T-cell (primary cell): ENCODE measurements around the gene NME1. TPM values are rescaled to one million over a fixed set of nuclear protein-coding genes. Genes with fewer than 3 reads are reported as not detected.
"Not testable (repeated sequence)": the region's sequence is repeated elsewhere in the genome, so short reads cannot be mapped to it uniquely, and the experiment has no call there.

Experiments
- ATAC-seq, 4 experiments: fragments of 200-7000 bp in 3 of 4; fragments of 150-1000 bp in 1 of 4; cut with Tn5 transposase; replicated peaks in 1 of 4; 1 replicate in 3 of 4; 2 replicates in 1 of 4; pipeline ENCODE4 v1.10.0; 2021; ENCODE audit warnings: moderate library complexity in 3 of 4, mild to moderate bottlenecking in 2 of 4, moderate number of reproducible peaks in 1 of 4
- CTCF ChIA-PET, 2 donors: fragments of 300-600 bp; sonication (Branson Sonifier 250); formaldehyde crosslinking; loops; one replicate each; lab custom pipeline; 2022; ENCODE audit warnings: antibody characterized with exemption in 2 of 2; lab: Charles Lee
- POLR2A ChIA-PET, 2 donors: fragments of 300-600 bp; sonication (Branson Sonifier 250); formaldehyde crosslinking; loops; one replicate each; lab custom pipeline; 2022; ENCODE audit warnings: antibody characterized with exemption in 2 of 2; lab: Charles Lee
- DNase-seq, 35 experiments: peaks; one replicate each; pipeline versions ENCODE4 v3.0.0 to v3.0.0-alpha.2; 2013 to 2023
- H3K27ac ChIP-seq: one replicate; pipeline ENCODE4 v1.5.1; 2013; ENCODE audit warnings: low read length
- H3K27me3 ChIP-seq, 2 experiments: replicated peaks in 1 of 2; 1 replicate in 1 of 2; 2 replicates in 1 of 2; pipeline versions ENCODE4 v1.6.1 to v1.7.0; 2013; ENCODE audit warnings: low read length in 1 of 2, mixed read lengths in 1 of 2; ENCODE audit not compliant: control insufficient read depth in 2 of 2, insufficient read depth in 2 of 2; ENCODE audit errors: extremely low read depth in 1 of 2
- H3K36me3 ChIP-seq, 2 donors: 1 replicate in 1 of 2; 2 replicates in 1 of 2; pipeline versions ENCODE4 v1.6.1 to v1.7.0; 2013; ENCODE audit warnings: low read length in 1 of 2; ENCODE audit not compliant: control insufficient read depth in 2 of 2, insufficient read depth in 1 of 2; ENCODE audit errors: extremely low read depth in 1 of 2
- H3K4me1 ChIP-seq, 2 experiments: 1 replicate in 1 of 2; 2 replicates in 1 of 2; pipeline versions ENCODE4 v1.6.1 to v1.7.0; 2013; ENCODE audit warnings: low read length in 2 of 2, mixed read lengths in 1 of 2; ENCODE audit not compliant: insufficient read depth in 2 of 2, control insufficient read depth in 1 of 2; ENCODE audit errors: extremely low read depth in 1 of 2
- H3K4me3 ChIP-seq, 2 donors: 1 replicate in 1 of 2; 2 replicates in 1 of 2; pipeline versions ENCODE4 v1.5.1 to v1.7.0; 2013; ENCODE audit warnings: mild to moderate bottlenecking in 2 of 2, low read length in 1 of 2, moderate library complexity in 1 of 2; ENCODE audit not compliant: control insufficient read depth in 1 of 2; ENCODE audit errors: extremely low read depth in 1 of 2
- H3K9me3 ChIP-seq: 2 replicates; pipeline ENCODE4 v1.7.0; 2013
- H3K27ac Mint-ChIP-seq, 2 donors: one replicate each; pipeline ENCODE4 v1.8.0; 2020 to 2021; ENCODE audit warnings: mild to moderate bottlenecking in 2 of 2, mixed read lengths in 2 of 2
- H3K27me3 Mint-ChIP-seq, 2 donors: one replicate each; pipeline ENCODE4 v1.8.0; 2021 to 2022; ENCODE audit warnings: mixed read lengths in 2 of 2
- H3K36me3 Mint-ChIP-seq: one replicate; pipeline ENCODE4 v1.8.0; 2021; ENCODE audit warnings: mixed read lengths
- H3K4me1 Mint-ChIP-seq, 3 donors: one replicate each; pipeline ENCODE4 v1.8.0; 2020 to 2022; ENCODE audit warnings: mixed read lengths in 3 of 3, mild to moderate bottlenecking in 1 of 3
- H3K4me3 Mint-ChIP-seq, 3 donors: one replicate each; pipeline ENCODE4 v1.8.0; 2020 to 2022; ENCODE audit warnings: mild to moderate bottlenecking in 3 of 3, mixed read lengths in 3 of 3, moderate library complexity in 3 of 3
- H3K9me3 Mint-ChIP-seq, 3 donors: one replicate each; pipeline ENCODE4 v1.8.0; 2020 to 2022; ENCODE audit warnings: mixed read lengths in 3 of 3
- WGBS: methylation state at CpG from one replicate; pipeline ENCODE4 v1.1.5; 2013; ENCODE audit warnings: missing lambda C conversion rate; ENCODE audit not compliant: insufficient coverage; 5-methylcytosine and 5-hydroxymethylcytosine counted together
- total RNA-seq, 35 experiments: library from RNA in 6 of 35; stranded (reverse) in 6 of 35; fragments of 120-200 nt in 1 of 35; gene quantifications; one replicate each; pipeline versions ENCODE4 v1.2.1 to v1.2.4 and lab custom pipeline; 2013 to 2026

NME1 gene
- total RNA-seq (10 to 100 TPM; 17.7 to 28.0 (median 22.1) TPM), total RNA-seq (lab: John Stamatoyannopoulos, UW) (1.9 to 109 (median 5.6) reads per million in 29 experiments)
- total RNA-seq (2013): 21.1 TPM

- H3K36me3 ChIP-seq: peaks cover 0 to 9% of the 10 kb centered on the region in 2 donors
- ChIA-PET POLR2A (interaction anchor here (0.5 to 1.1 kb wide), 6 partner anchors 23 to 209 kb away, joined by 3 to 6 read pairs (median 4); partner anchors contain the start of gene SPAG9 (in 1 of the 2)), CTCF (interaction anchor here (0.5 to 1.6 kb wide), 16 partner anchors 11 to 301 kb away, joined by 3 to 61 read pairs (median 4); partner anchors contain the start of genes NME2 (in 1 of the 2) and SPAG9 (in 1 of the 2))
- peak within 1 kb of the TSS; percentile 82 for H3K27ac ChIP-seq
- no peaks in the 10 kb centered on the region for H3K9me3 Mint-ChIP-seq
- DNase-seq: peak; percentile 90 to 99 (median 95)
- H3K4me1 Mint-ChIP-seq: peaks cover 5 to 7% (median 5%) of the 10 kb centered on the region in 3 donors
- peaks cover 11 to 21% of the 10 kb centered on the region in 2 experiments for H3K4me1 ChIP-seq
- peak; percentile 93 to 96 (median 96) for ATAC-seq
- H3K27me3 Mint-ChIP-seq: no peaks in the 10 kb centered on the region
- H3K36me3 Mint-ChIP-seq: peaks cover 6% of the 10 kb centered on the region
- H3K9me3 ChIP-seq: no peaks in the 10 kb centered on the region
- H3K27ac Mint-ChIP-seq: no peak within 1 kb of the TSS
- peak within 1 kb of the TSS; percentile 87 to 90 for H3K4me3 ChIP-seq
- H3K27me3 ChIP-seq: no peaks in the 10 kb centered on the region
- under 1% methylated on average over 60 of the region's 60 CpGs for WGBS
- H3K4me3 Mint-ChIP-seq: no peak within 1 kb of the TSS
Measured at GRCh38 chr17:51153210-51154072, at the start of gene NME1. Gene NME1 (plus strand): TSS chr17:51153559. CDS start chr17:51155655, 2,096 bp downstream.

- H3K9me3 ChIP-seq: no peaks in the 10 kb centered on the region
- no peaks in the 10 kb centered on the region for H3K9me3 Mint-ChIP-seq
- no peaks in the 10 kb centered on the region for H3K27me3 Mint-ChIP-seq
- ATAC-seq (no peak), DNase-seq (no peak)
- POLR2A ChIA-PET: no interaction called here
- peaks cover 13% of the 10 kb centered on the region for H3K36me3 Mint-ChIP-seq
- no peak overlapping the region for H3K4me3 ChIP-seq
- CTCF ChIA-PET: no interaction called here
- H3K27ac ChIP-seq: no peak overlapping the region
- no peak overlapping the region for H3K4me3 Mint-ChIP-seq
- H3K27me3 ChIP-seq: no peaks in the 10 kb centered on the region
- WGBS: no CpG with 5 or more reads among the region's 1 CpG
- H3K4me1 ChIP-seq: no peaks in the 10 kb centered on the region
- H3K4me1 Mint-ChIP-seq: peaks cover 19 to 27% (median 26%) of the 10 kb centered on the region in 3 donors
- no peak overlapping the region for H3K27ac Mint-ChIP-seq
- H3K36me3 ChIP-seq: peaks cover 0 to 5% of the 10 kb centered on the region in 2 donors
Measured at GRCh38 chr17:51107778-51108177, 45.6 kb upstream of the NME1 start.

DNA sequence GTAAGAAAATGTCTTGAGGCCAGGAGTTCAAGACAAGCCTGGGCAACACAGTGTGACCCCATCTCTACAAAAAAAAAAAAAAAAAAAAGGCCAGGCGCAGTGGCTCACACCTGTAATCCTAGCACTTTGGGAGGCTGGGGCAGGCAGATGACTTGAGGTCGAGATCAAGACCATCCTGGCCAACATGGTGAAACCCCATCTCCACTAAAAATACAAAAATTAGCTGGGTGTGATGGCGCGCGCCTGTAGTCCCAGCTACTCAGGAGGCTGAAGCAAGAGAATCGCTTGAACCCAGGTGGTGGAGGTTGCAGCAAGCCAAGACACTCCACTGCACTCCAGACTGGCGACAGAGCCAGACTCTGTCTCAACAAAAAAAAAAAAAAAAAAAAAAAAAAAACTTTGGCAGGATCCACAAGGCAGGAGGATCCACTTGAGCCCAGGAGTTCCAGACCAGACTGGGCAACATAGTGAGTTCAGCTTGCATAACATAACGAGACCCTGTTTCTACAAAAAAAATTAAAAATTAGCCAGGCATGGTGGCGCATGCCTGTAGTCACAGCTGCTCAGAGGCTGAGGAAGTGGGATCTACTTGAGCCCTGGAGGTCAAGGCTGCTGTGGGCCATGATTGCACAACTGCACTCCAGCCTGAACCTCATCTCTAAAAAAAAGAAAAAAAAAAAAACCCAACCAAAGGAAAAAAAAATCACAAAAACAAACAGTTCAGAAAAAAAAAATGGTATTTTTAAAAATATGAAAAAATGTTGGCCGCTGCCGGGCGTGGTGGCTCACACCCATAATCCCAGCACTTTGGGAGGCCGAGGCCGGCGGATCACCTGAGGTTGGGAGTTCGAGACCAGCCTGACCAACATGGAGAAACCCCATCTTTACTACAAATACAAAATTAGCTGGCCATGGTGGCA lies 40.8 kb upstream of the NME1 start:
- not testable (repeated sequence) for H3K9me3 ChIP-seq, H3K27ac ChIP-seq, H3K4me3 ChIP-seq, H3K27me3 Mint-ChIP-seq, H3K4me3 Mint-ChIP-seq, H3K36me3 Mint-ChIP-seq, H3K27ac Mint-ChIP-seq, H3K27me3 ChIP-seq, ATAC-seq, H3K9me3 Mint-ChIP-seq, H3K36me3 ChIP-seq, H3K4me1 ChIP-seq
- ChIA-PET CTCF (interaction anchor here in 1 of 2 donors (0.7 kb wide), 1 partner anchor 71 kb away, joined by 3 read pairs; no protein-coding TSS in a partner anchor), POLR2A (interaction anchor here (0.6 to 0.7 kb wide), 3 partner anchors 119 to 898 kb away, joined by 5 to 8 read pairs (median 5); no protein-coding TSS in a partner anchor)
- peak in 1 of 35 experiments; percentile 7 for DNase-seq
- 100% methylated on average over 7 of the region's 16 CpGs for WGBS
- H3K4me1 Mint-ChIP-seq: peaks cover 16 to 39% (median 34%) of the 10 kb centered on the region in 3 donors

DNA sequence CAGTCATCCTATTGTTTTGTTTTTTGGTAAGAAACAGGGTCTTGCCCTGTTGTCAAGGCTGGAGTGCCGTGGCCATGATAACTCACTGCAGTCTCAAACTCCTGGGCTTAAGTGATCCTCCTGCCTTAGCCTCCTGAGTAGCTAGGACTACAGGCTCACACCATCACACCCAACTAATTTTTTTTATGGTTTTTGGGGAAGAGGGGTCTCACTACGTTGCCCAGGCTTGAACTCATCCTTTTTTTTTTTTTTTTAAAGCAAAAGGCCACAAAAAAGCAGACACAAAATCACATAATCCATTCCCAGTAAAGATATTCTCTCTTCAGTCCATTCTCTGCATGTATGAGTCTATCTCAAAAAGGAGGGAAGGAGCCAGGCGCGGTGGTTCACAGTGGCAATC lies 38.2 kb upstream of the NME1 start:
- no peak for DNase-seq
- H3K9me3 Mint-ChIP-seq: no peaks in the 10 kb centered on the region
- no peak overlapping the region for H3K4me3 Mint-ChIP-seq
- no peaks in the 10 kb centered on the region for H3K27me3 Mint-ChIP-seq
- no peaks in the 10 kb centered on the region for H3K36me3 Mint-ChIP-seq
- ChIA-PET POLR2A (no interaction called here), CTCF (interaction anchor here in 1 of 2 donors (0.7 kb wide), 1 partner anchor 38 kb away, joined by 4 read pairs; the partner anchor contains the start of gene NME1)
- peaks cover 30 to 57% (median 57%) of the 10 kb centered on the region in 3 donors for H3K4me1 Mint-ChIP-seq
- H3K36me3 ChIP-seq: no peaks in the 10 kb centered on the region
- H3K9me3 ChIP-seq: no peaks in the 10 kb centered on the region
- no peaks in the 10 kb centered on the region for H3K27me3 ChIP-seq
- no peak overlapping the region for H3K27ac ChIP-seq
- H3K27ac Mint-ChIP-seq: no peak overlapping the region
- no peak overlapping the region for H3K4me3 ChIP-seq
- peaks cover 11 to 23% of the 10 kb centered on the region in 2 experiments for H3K4me1 ChIP-seq
- ATAC-seq: no peak
- WGBS: no CpG with 5 or more reads among the region's 4 CpGs

DNA sequence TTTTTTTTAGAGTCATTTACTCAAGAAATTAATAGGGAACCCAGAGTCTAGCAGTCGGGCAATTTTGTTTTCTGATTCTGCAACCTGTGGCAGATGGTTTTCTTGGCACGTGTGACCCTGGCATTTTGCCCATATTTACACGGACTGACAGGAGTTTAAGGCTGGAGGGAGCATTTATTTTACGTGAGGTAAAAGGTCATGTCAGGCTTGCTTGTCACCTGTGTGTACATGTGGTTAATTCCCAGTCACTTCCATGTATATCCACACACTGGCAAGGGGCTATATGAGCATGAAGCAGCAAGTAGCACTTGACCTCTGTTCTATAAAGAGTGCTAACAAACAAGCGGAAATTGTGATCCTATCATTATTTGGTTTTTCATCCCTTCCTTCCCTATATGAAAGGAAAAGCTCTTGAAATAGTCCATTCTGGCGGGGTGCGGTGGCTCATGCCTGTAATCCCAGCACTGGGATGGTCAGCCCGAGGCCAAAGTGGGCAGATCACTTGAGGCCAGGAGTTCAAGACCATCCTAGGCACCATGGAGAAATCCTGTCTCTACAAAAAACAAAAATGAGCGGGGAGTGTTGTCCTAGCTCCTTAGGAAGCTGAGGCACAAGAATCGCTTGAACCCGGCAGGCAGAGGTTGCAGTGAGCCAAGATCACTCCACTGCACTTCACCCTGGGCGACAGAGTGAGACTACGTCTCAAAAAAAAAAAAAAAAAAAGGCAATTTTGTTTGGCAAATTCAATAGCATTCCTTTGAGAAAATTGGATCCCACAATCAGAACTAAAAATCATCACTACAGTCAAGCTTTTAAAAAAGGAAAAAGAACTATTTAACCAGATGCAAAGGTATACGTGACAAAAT lies 34.8 kb upstream of the NME1 start:
- Mint-ChIP-seq H3K4me3 (peak overlapping the region; percentile 84 to 92 (median 90)), H3K9me3 (no peaks in the 10 kb centered on the region), H3K27ac (no peak overlapping the region), H3K27me3 (no peaks in the 10 kb centered on the region), H3K4me1 (peaks cover 47 to 69% (median 66%) of the 10 kb centered on the region in 3 donors), H3K36me3 (no peaks in the 10 kb centered on the region)
- whole genome bisulfite sequencing: 46% methylated on average over 2 of the region's 14 CpGs
- CTCF ChIA-PET: interaction anchor here (0.6 to 1.3 kb wide), 6 partner anchors 33 to 163 kb away, joined by 3 to 12 read pairs (median 4); partner anchors contain the start of gene NME1 (in 1 of the 2)
- H3K36me3 ChIP-seq: no peaks in the 10 kb centered on the region
- POLR2A ChIA-PET: interaction anchor here (0.6 to 0.7 kb wide), 6 partner anchors 10 to 155 kb away, joined by 4 to 15 read pairs (median 6); no protein-coding TSS in a partner anchor
- peak overlapping the region in 1 of 2 donors; percentile 8 for H3K4me3 ChIP-seq
- H3K4me1 ChIP-seq: peaks cover 17 to 36% of the 10 kb centered on the region in 2 experiments
- H3K27me3 ChIP-seq: no peaks in the 10 kb centered on the region
- ATAC-seq: no peak
- H3K27ac ChIP-seq: peak overlapping the region; percentile 90
- peak in 3 of 35 experiments; percentile 2 to 30 (median 6) for DNase-seq
- no peaks in the 10 kb centered on the region for H3K9me3 ChIP-seq
